ENCODE data around the gene DMXL2.

DMXL2 gene

DNA sequence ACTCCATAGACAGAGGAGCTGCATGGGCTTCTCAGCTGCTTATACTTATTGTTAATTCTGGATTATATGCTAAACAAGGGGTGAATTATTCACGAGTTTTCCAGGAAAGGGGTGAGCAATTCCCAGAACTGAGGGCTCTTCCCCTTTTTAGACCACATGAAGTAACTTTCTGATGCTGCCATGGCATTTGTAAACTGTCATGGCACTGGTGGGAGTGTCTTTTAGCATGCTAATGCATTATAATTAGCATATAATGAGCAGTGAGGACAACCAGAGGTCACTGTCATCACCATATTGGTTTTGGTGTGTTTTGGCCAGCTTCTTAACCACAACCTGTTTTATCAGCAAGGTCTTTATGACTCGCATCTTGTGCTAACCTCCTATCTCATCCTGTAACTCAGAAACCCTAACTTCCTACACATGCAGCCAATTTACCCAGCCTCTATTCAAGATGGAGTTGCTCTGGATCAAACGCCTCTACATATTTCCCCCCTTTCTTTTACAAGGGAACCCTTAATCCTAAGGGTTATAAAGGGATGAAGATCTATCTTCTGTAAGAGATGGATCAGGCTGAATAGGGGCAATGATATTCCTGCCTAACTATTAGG, 12.1 kb upstream of the DMXL2 start:
- Histone ChIP-seq H3K4me3 (ENCODE audit: low read depth, low read length) (no peak overlapping the region), H3K4me1 (ENCODE audit: control insufficient read depth, insufficient read depth, low read length) (no peaks in the 10 kb centered on the region), H3K27ac (ENCODE audit: extremely low read depth, low read depth, low read length) (no peak overlapping the region), H3K9me3 (ENCODE audit: control insufficient read depth, insufficient read depth, low read depth, low read length) (no peaks in the 10 kb centered on the region), H3K36me3 (ENCODE audit: control insufficient read depth in 2 of 2, insufficient read depth in 1 of 2, low read length in 2 of 2) (no peaks in the 10 kb centered on the region)
- ChIA-PET CTCF (interaction anchor here (1.1 kb wide), 1 partner anchor 142 kb away, joined by 5 read pairs; no protein-coding TSS in a partner anchor), POLR2A (no interaction called here)
- TF ChIP-seq ZNF544 (tag by site-specific recombination; IDR thresholded peaks at IDR 0.05), result no peak
- no peak for TF ChIP-seq ZNF404 (tag by site-specific recombination; IDR thresholded peaks at IDR 0.05)
- TF ChIP-seq EGR2 (tag by site-specific recombination; IDR thresholded peaks at IDR 0.05; ENCODE audit: low read depth), result no peak
- no peak for TF ChIP-seq ZSCAN16 (tag by site-specific recombination; IDR thresholded peaks at IDR 0.05)
- no peak for TF ChIP-seq TRIM28 (IDR thresholded peaks at IDR 0.05; ENCODE audit: borderline replicate concordance, low read length)
- TF ChIP-seq ZNF677 (tag by site-specific recombination; IDR thresholded peaks at IDR 0.05), result no peak
- TF ChIP-seq ZNF600 (tag by site-specific recombination; IDR thresholded peaks at IDR 0.05), result no peak
- TF ChIP-seq ZFP41 (tag by site-specific recombination; IDR thresholded peaks at IDR 0.05; ENCODE audit: borderline replicate concordance), result no peak
- TF ChIP-seq ZNF146 (tag by site-specific recombination; IDR thresholded peaks at IDR 0.05), result no peak
- TF ChIP-seq OVOL3 (tag by site-specific recombination; IDR thresholded peaks at IDR 0.05), result no peak

DNA sequence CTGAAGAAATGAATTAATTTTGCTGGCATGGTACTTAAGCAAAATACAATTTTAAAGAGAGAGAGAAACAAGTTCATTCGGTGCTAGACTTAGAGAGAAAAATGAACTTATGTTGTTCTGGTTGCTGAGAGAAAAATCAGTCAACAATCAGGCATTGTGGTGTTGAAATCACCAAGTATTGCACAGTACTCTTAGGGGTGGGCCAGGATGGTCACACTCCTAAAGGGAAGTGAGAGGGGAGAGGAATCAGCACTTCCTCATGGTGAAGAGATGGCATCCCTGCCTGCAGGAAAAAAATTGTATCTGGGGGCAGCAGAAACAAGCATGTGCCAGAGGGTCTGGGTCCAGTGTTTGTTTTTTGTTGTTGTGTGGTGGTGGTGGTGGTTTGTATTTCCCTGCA, 7.0 kb upstream of the DMXL2 start:
- ChIA-PET POLR2A (no interaction called here), CTCF (interaction anchor here (0.5 kb wide), 1 partner anchor 88 kb away, joined by 3 read pairs; no protein-coding TSS in a partner anchor)
- Histone ChIP-seq H3K36me3 (ENCODE audit: control insufficient read depth in 2 of 2, insufficient read depth in 1 of 2, low read length in 2 of 2) (no peaks in the 10 kb centered on the region), H3K4me3 (ENCODE audit: low read depth, low read length) (no peak overlapping the region), H3K9me3 (ENCODE audit: control insufficient read depth, insufficient read depth, low read depth, low read length) (no peaks in the 10 kb centered on the region), H3K27ac (ENCODE audit: extremely low read depth, low read depth, low read length) (no peak overlapping the region), H3K4me1 (ENCODE audit: control insufficient read depth, insufficient read depth, low read length) (no peaks in the 10 kb centered on the region)
- no peak for TF ChIP-seq ZNF776 (tag by site-specific recombination; IDR thresholded peaks at IDR 0.05; ENCODE audit: borderline replicate concordance)
- TF ChIP-seq, protein P1, sequence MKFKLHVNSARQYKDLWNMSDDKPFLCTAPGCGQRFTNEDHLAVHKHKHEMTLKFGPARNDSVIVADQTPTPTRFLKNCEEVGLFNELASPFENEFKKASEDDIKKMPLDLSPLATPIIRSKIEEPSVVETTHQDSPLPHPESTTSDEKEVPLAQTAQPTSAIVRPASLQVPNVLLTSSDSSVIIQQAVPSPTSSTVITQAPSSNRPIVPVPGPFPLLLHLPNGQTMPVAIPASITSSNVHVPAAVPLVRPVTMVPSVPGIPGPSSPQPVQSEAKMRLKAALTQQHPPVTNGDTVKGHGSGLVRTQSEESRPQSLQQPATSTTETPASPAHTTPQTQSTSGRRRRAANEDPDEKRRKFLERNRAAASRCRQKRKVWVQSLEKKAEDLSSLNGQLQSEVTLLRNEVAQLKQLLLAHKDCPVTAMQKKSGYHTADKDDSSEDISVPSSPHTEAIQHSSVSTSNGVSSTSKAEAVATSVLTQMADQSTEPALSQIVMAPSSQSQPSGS (tag by site-specific recombination; IDR thresholded peaks at IDR 0.05; ENCODE audit: low read depth), result no peak
- TF ChIP-seq, protein P2, sequence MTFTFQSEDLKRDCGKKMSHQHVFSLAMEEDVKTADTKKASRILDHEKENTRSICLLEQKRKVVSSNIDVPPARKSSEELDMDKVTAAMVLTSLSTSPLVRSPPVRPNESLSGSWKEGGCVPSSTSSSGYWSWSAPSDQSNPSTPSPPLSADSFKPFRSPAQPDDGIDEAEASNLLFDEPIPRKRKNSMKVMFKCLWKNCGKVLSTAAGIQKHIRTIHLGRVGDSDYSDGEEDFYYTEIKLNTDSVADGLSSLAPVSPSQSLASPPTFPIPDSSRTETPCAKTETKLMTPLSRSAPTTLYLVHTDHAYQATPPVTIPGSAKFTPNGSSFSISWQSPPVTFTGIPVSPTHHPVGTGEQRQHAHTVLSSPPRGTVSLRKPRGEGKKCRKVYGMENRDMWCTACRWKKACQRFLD (tag by site-specific recombination; IDR thresholded peaks at IDR 0.05), result no peak
- TF ChIP-seq ZNF707 (tag by site-specific recombination; IDR thresholded peaks at IDR 0.05), result no peak
- no peak for TF ChIP-seq ZNF292 (tag by site-specific recombination; IDR thresholded peaks at IDR 0.05; ENCODE audit: borderline replicate concordance, low read depth)
- TF ChIP-seq ZNF221 (tag by site-specific recombination; IDR thresholded peaks at IDR 0.05; ENCODE audit: borderline replicate concordance), result no peak

DNA sequence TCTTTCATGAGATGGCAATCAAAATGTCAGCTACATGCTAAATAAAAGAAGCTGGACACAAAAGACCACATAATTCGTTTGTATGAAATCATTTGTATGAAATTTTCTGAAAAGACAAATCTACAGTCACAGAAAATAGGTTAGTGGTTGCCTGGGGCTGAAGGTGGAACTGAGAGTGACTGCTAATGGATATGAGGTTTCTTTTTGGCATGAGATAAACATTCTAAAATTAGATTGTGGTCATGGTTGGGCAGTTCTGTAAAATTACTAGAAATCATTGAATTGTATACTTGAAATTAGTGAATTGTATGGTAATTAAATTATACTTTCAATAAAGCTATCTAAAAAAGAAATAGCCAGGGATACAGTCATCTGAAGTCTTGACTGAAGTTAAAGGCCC, 2.7 kb upstream of the DMXL2 start:
- H3K36me3 ChIP-seq (ENCODE audit: control insufficient read depth in 2 of 2, insufficient read depth in 1 of 2, low read length in 2 of 2), result no peaks in the 10 kb centered on the region
- no peak overlapping the region for H3K4me3 ChIP-seq (ENCODE audit: low read depth, low read length)
- no peak for TF ChIP-seq OSR2 (tag by site-specific recombination; IDR thresholded peaks at IDR 0.05)
- no peak for TF ChIP-seq ZNF510 (tag by site-specific recombination; IDR thresholded peaks at IDR 0.05; ENCODE audit: insufficient replicate concordance)
- no peak for TF ChIP-seq ZNF768 (tag by site-specific recombination; IDR thresholded peaks at IDR 0.05)
- TF ChIP-seq ZIC2 (tag by site-specific recombination; IDR thresholded peaks at IDR 0.05), result no peak
- CTCF ChIA-PET, result no interaction called here
- no peaks in the 10 kb centered on the region for H3K9me3 ChIP-seq (ENCODE audit: control insufficient read depth, insufficient read depth, low read depth, low read length)
- POLR2A ChIA-PET, result no interaction called here
- no peaks in the 10 kb centered on the region for H3K4me1 ChIP-seq (ENCODE audit: control insufficient read depth, insufficient read depth, low read length)
- no peak overlapping the region for H3K27ac ChIP-seq (ENCODE audit: extremely low read depth, low read depth, low read length)
